Effector CD8-positive, alpha-beta T cell (primary cell): ENCODE results near the gene CACNA1D.

Experiments used
- DNase-seq: peaks from one replicate; lab custom pipeline; 2025; lab: John Stamatoyannopoulos, UW

The CACNA1D gene

DNA sequence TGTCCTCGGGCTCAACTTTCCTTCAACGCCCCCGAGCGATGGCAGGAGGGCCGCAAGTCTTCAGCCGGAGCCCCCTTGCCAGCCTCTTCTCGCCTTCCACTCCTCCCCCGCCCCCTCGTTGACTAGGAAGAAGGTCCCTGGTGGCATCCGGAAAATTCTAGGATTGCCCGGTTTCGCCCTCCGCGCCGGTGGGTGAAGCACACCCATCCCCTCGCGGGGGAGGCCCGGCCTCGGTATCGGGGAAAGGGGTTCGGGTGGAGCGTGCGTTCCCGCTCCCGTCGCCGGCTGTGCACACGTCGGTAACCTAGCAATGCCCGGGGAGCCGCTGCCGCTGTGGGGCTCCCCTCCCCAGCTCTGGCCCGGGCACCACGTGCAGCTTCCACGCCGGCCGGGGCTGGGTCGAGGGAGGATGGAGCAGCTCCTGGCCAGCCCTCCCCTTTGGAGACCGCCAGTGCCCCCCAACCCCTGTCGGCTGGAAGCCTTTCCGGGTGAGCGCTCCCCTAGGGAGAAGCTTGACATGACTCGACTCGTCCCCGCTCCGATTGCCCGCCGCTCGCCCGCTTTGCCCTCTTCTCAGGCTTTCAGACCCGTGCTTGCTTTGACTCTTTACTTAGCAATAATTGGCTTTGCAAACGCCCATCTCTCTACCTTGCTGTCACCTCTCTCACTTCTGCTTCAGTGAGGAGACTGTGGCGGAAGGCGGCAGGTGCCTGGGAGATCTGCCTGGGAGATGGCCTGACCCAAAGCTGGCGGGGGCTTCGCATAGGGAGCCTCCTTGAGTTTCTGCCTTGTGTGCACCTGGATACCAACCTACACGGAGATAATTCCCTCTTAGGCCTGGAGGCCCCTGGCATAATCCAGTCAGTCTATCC, 1.3 kb downstream of the CACNA1D start:
- DNase-seq = no peak

DNA sequence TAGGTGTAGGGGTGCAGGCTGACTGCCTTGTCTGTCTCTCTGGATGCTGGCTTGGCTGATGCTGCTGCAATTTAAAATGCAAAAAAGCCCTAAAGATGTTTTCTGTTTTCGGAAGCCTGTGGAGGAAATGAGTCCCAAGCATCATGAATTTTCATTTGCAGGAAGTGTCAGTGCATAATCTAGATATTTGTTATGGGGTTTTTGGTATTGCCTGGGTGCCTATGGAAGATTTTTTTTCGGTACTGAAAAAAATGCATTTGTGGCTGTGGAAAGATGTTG, 1.9 kb downstream of the CACNA1D start:
- no peak for DNase-seq

GRCh38 chr3:53496984-53497383, 2.6 kb downstream of the CACNA1D start:
- DNase-seq = no peak

DNA sequence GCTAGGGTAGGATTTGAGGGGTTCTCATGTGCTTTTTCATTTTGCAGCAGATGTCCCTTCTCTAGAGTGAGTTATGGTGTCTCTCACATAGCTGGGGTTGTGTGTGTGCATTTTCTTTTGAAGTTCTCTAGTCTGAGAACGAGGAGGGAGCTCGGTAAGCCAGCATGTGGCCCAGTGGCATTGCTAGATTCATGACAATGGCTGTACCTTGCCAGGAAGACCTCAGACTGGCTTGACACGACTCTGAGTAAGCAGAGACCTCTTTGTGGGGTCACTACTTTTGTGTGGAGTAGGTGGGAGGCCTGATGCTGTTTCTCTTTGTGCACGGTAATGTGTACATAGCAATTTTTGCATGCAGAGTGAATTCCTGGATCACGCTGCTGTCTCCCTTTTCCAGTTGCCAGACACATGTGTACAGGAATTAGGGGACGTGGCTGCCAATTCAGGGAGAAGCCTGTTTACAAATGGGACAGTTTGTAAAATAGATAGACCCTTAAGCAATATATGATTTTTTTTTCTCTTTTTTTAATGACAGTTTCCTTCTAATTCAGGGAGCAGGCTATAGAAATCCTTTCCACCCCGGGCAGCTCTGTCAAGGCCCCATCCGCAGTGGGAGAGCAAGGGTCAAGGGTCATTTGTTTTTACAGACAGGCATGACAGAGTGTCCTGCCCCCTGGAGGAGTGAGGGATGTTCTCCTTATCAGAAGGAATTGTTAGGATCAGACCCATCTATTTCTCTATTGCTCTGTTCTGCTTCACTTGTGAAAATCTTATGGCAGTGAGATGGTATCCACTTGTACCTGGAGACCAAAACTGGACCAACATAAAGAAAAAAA, 4.6 kb downstream of the CACNA1D start:
- DNase-seq = no peak

GRCh38 chr3:53500165-53500777, 5.9 kb downstream of the CACNA1D start:
- no peak for DNase-seq

DNA sequence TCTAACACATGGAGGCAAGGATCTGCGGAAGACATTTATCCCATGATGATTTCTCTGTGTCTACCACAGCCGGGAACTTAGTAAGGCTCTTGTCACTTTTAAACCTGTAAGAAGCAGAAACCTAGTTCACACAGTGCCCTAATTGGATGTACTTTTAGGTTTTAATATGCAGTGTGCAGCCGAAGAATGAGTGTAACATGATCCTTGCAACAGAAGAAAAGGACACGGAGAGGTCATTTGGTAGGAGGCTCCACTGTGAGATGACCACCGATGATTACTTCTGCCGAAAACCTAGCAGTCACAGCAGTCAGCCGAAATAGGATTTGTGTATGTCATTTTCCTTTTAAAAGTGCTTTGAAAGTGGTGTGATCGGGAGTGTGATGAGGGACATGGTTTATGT, 6.8 kb downstream of the CACNA1D start:
- no peak for DNase-seq

- DNase-seq = no peak
Measured at GRCh38 chr3:53502737-53503136, 8.3 kb downstream of the CACNA1D start.

DNA sequence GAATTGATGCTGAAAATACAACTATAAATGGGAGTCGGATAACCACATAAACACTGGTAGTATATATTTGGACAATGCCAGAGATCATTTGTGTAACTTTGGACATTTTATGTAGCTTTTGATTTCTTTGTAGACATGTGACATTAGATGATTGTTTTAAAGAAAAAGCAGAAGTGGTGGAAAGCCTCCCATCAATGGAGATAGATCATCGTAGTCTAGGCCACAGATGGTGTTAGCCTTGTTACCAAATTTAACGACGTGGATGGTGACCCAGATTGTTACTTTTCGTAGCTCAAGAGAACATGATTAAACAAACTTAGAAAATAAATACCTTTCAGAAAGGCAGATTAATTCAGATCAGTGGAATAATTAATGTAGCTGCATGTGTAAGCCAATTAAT, 8.8 kb downstream of the CACNA1D start:
- DNase-seq = no peak

- DNase-seq = no peak
Measured at GRCh38 chr3:53506110-53506762, 11.8 kb downstream of the CACNA1D start.

DNA sequence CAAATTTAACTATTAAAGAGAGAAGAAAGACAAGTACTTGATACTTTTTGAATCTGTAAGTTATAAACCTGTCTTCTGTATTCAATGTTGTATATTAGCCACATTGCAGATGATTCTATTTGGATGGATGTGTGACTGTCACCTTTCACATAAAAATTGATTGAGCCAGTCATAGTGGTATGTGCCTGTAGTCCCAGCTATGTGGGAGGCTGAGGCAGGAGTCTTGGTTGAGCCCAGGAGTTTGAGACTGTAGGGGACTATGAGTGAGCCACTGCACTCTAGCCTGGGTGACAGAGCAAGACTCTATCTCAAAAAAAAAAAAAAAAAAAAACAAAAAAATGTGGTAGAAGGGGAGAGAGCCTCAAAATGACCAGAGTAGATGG, 12.3 kb downstream of the CACNA1D start:
- no peak for DNase-seq

DNA sequence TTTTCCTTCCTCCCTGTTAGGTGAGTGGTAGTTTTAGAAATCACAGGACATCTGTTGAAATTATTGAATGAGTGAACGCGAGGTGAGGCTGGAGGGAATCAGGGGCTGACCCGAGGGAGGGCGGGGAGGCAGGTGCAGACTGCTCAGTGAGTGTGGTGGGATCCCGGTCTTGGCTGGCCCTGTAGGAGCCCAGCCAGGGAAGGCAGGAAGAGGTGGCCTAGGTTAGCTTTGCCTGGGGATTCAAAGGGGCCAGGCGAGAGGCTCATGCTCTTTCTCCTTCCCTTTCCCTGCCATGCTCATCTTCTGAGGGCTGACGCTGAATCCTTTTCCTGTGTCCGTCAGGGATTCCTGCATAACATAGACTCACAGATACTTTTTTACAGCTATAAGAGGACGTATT, 15.1 kb downstream of the CACNA1D start:
- DNase-seq = no peak

GRCh38 chr3:53510508-53510907, 16.1 kb downstream of the CACNA1D start:
- DNase-seq = no peak

DNA sequence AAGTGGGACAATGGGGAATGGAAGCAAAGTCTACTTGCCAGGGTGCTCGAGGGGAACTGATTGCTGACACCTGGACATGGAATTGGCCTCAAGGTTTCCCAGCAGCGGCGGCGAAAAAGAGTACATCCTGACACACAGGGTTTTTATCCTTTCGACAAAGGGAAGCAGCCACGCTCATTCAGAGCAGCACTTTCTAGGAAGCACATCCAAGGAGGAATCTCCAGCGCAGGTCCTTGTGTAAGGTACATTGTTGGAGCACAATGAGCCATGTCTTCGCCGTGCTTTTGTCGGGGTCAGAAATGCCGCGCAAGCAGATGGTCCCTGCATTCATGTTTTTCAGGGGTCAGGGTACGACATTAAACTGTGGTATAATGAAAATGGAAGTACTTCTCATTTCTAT, 16.8 kb downstream of the CACNA1D start:
- no peak for DNase-seq

DNA sequence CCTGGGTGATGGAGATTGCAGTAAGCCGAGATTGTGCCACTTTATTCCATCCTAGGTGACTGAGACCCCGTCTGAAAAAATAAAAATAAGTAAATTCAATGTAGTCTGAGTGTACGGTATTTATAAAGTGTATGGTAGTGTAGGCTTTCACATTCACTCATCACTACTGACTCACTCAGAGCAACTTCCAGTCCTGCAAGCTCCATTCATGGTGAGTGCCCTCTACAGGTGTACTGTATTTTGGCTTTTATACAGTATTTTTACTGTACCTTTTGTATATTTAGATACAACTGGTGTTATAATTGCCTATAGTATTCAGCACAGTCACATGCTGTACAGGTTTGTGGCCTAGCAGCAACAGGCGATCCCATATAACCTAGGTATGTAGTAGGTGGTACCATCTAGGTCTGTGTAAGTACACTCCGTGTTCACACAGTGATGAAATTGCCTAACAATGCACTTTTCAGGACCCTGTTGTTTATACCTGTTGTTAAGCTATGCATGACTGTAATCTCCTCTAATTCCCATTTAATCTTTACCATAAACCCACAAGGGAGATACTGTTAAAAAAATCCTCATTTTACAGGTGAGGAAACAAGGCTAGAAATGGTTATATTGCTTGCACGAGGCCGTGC, 19.3 kb downstream of the CACNA1D start:
- no peak for DNase-seq

GRCh38 chr3:53516339-53516738, 21.9 kb downstream of the CACNA1D start:
- no peak for DNase-seq

DNA sequence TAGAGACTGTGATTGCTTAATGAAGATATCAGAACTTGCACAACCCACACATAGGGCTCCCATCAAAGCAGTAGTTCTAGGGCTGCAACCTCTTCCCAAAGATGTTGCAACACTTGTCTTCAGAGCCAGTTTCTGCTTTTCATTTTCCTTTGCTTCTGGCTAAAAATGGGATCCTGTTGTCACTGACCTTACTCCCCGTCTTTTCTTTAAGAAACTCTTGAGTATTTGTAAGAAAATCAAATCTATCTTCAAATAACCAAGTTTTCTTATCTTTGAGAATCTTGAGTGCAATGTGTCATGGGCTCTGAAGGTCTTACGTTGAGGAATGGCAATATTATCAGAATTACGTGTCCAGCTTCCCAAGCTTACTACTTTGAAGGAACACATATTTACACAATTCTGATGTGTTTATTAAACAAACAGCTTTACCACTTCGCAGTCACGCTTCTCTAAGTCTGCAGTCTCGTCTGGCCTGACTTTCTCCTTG, 24.1 kb downstream of the CACNA1D start:
- DNase-seq = no peak

DNA sequence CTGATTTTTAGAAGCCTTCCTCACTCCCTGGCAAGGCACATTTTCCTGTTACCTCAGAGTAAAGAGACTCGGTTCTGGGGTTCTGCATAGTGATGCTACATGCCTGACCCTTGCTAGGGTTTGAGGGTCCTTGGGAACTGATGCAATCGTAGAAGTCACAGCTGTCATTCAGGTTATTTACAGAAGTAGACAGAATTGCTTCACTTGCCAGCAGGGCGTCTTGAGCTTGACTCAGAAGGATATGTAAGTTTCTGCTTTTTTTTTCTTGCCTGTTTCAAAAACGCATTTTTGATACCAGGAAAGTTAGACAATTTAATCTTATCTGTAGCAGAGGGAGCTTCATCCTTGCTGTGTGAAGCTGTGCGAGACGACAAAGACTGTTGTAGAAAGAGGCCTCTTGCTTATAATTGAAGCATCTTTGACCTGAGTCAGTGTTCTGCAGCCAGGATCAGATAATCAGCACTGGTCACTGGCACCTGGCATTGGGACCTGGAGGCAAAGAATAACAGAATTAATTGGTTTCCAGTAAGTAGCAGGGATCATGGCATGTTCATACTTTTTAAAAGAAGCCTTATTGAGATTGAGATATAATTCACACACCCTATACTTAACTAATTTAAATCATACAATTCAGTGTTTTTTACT, 24.8 kb downstream of the CACNA1D start:
- DNase-seq = no peak

- DNase-seq = no peak
Measured at GRCh38 chr3:53523346-53523745, 28.9 kb downstream of the CACNA1D start.

DNA sequence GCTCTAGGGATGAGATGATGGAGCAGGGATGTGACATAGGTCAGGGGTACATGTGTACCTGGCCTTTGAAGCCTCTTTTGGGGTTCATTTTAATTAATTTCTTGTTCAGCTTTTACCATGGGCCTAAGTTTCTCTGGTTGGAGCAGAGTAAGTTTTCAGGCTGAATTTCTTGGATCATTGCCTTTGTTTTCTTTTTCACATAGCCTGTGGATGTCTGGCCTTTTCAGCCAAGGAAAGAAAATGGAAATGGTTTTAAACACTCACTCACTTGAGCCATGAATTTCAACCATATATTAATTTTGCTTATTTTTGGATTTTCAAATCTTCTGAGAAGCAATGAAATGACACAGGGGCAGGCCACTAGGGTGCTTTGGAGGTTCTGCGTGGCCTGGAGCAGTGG, 30.2 kb downstream of the CACNA1D start:
- no peak for DNase-seq

DNA sequence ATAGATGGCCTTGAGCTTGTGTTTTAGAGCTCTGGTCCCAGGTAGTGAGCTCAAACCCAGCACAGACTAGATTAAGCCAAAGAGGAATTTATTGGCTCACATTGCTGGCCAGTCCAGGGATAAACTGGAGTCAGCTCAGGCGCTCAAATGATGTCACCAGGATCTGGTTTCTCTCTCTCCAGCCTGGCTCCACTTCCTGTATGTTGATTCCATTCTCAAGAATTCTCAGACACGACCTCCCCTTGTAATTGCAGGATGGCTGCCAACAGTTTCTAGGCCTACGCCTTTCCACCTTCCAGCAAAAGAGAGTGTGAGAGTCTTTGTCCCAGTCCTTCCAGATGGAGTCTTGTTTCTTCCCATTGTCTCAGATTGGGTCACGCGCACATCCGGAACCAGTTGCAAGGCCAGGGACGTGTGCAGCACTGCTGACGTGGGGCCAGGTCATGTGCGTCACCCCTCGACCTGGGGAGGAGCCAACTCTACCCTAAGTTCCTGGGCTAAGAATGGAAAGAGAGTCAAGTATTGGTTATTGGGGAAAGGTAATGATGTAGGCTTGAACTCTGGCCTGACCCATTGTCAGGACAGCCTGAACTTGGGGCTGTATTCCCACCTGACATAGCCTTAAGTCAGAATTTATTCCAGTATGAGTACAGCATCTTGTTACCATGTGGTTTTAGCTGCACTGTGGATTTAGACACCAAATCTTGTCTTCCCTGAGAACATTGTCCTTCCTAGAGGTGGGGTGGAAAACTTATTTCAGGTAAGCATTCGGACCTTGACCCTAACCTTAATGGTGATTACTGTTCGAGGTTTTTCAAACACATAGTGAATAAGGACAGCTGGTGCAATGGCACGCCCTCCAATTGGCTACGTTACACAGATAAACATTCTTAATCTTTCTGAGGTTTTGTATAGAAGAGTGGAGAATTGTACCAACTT, 31.6 kb downstream of the CACNA1D start:
- DNase-seq = no peak
